ENCODE results near the gene SLC43A1.

Gene SLC43A1

GRCh38 chr11:57513452-57513795 lies 2.1 kb downstream of the SLC43A1 start:
- DNase-seq (ENCODE audit: low spot score) (no peak), ATAC-seq (ENCODE audit: low read depth) (no peak)
- no peak overlapping the region for H3K27ac ChIP-seq (ENCODE audit: poor library complexity, severe bottlenecking)
- peaks cover 13% of the 10 kb centered on the region for H3K27me3 ChIP-seq (ENCODE audit: insufficient read depth, poor library complexity, severe bottlenecking)
- H3K4me3 ChIP-seq (ENCODE audit: severe bottlenecking) = no peak overlapping the region
- TF ChIP-seq, protein P1, sequence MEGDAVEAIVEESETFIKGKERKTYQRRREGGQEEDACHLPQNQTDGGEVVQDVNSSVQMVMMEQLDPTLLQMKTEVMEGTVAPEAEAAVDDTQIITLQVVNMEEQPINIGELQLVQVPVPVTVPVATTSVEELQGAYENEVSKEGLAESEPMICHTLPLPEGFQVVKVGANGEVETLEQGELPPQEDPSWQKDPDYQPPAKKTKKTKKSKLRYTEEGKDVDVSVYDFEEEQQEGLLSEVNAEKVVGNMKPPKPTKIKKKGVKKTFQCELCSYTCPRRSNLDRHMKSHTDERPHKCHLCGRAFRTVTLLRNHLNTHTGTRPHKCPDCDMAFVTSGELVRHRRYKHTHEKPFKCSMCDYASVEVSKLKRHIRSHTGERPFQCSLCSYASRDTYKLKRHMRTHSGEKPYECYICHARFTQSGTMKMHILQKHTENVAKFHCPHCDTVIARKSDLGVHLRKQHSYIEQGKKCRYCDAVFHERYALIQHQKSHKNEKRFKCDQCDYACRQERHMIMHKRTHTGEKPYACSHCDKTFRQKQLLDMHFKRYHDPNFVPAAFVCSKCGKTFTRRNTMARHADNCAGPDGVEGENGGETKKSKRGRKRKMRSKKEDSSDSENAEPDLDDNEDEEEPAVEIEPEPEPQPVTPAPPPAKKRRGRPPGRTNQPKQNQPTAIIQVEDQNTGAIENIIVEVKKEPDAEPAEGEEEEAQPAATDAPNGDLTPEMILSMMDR (IDR thresholded peaks at IDR 0.05; ENCODE audit: poor library complexity, severe bottlenecking) = no peak
- no peaks in the 10 kb centered on the region for H3K4me1 ChIP-seq (ENCODE audit: insufficient read depth, poor library complexity, severe bottlenecking)
- no peaks in the 10 kb centered on the region for H3K9me3 ChIP-seq (ENCODE audit: severe bottlenecking)
- no peaks in the 10 kb centered on the region for H3K36me3 ChIP-seq (ENCODE audit: low read depth)

GRCh38 chr11:57512646-57513451 lies 2.7 kb downstream of the SLC43A1 start:
- Histone ChIP-seq H3K36me3 (ENCODE audit: low read depth) (no peaks in the 10 kb centered on the region), H3K27ac (ENCODE audit: poor library complexity, severe bottlenecking) (no peak overlapping the region), H3K9me3 (ENCODE audit: severe bottlenecking) (no peaks in the 10 kb centered on the region), H3K27me3 (ENCODE audit: insufficient read depth, poor library complexity, severe bottlenecking) (peaks cover 13% of the 10 kb centered on the region), H3K4me3 (ENCODE audit: severe bottlenecking) (no peak overlapping the region), H3K4me1 (ENCODE audit: insufficient read depth, poor library complexity, severe bottlenecking) (no peaks in the 10 kb centered on the region)
- DNase-seq (ENCODE audit: low spot score) (no peak), ATAC-seq (ENCODE audit: low read depth) (no peak)
- TF ChIP-seq, protein P1 (IDR thresholded peaks at IDR 0.05; ENCODE audit: poor library complexity, severe bottlenecking) = no peak

DNA sequence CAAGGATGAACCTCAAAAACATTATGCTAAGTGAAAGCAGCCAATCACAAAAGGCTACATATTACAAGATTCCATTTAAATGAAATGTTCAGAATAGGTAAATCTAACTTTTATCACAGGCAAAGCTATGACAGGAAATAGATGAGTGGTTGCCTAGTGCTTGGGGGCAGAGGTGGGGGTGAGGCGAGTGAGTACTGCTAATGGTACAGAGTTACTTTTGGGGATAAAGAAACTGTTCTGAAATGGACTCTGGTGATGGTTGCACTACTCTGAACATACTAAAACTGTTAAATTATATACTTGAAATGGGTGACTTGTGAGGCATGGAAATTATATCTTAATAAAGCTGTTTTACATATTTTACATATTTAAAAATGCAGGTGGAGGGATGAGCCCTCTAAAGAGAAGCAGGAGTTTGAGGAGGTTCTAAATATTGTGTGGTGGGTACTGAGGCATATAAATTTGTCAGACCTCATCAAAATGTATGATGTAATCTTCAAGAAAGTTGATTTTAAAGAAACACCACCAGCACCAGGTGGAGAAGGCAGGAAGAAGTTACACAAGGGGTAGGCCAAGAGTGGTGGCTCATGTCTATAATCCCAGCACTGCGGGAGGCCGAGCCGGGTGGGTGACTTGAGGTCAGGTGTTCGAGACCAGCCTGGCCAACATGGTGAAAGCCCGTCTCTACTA lies 3.6 kb downstream of the SLC43A1 start:
- Histone ChIP-seq H3K4me1 (ENCODE audit: insufficient read depth, poor library complexity, severe bottlenecking) (no peaks in the 10 kb centered on the region), H3K27me3 (ENCODE audit: insufficient read depth, poor library complexity, severe bottlenecking) (peaks cover 13% of the 10 kb centered on the region), H3K4me3 (ENCODE audit: severe bottlenecking) (no peak overlapping the region), H3K27ac (ENCODE audit: poor library complexity, severe bottlenecking) (no peak overlapping the region), H3K9me3 (ENCODE audit: severe bottlenecking) (no peaks in the 10 kb centered on the region), H3K36me3 (ENCODE audit: low read depth) (no peaks in the 10 kb centered on the region)
- DNase-seq (ENCODE audit: low spot score) = no peak
- TF ChIP-seq, protein P1 (IDR thresholded peaks at IDR 0.05; ENCODE audit: poor library complexity, severe bottlenecking) = no peak
- no peak for ATAC-seq (ENCODE audit: low read depth)

DNA sequence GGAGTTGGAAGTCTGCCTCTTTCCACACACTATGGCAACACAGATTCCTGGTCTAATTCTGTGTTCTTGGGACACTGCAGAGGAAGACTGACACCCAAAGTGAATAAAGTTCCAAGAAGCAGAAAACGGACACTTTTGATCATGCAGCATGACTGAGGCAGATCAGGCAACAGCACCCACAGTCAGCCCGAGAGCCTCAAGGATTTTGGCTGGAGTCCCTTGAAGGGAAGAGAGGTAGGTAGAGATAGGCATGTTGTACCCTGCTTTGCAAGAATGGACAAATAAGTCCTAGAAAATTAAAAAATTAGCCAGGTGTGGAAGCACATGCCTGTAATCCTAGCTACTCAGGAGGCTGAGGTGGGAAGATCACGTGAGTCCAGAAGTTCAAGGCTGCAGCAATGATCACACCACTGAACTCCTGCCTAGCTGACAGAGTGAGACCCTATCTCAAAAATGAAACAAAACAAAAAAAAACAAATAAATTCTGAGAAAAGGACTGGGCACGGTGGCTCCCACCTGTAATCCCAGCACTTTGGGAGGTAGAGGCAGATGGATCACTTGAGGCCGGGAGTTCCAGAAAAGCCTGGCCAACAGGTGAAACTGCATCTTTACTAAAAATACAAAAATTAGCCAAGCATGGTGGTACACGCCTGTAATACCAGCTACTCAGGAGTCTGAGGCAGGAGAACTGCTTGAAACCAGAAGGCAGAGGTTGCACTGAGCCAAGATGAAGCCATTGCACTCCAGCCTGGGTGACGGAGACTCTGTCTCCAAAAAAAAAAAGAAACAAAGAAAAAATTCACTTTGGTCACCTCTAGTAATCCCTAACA lies 6.9 kb downstream of the SLC43A1 start:
- no peak overlapping the region for H3K27ac ChIP-seq (ENCODE audit: poor library complexity, severe bottlenecking)
- H3K36me3 ChIP-seq (ENCODE audit: low read depth) = no peaks in the 10 kb centered on the region
- H3K27me3 ChIP-seq (ENCODE audit: insufficient read depth, poor library complexity, severe bottlenecking) = no peaks in the 10 kb centered on the region
- no peaks in the 10 kb centered on the region for H3K9me3 ChIP-seq (ENCODE audit: severe bottlenecking)
- no peak for DNase-seq (ENCODE audit: low spot score)
- ATAC-seq (ENCODE audit: low read depth) = no peak
- H3K4me3 ChIP-seq (ENCODE audit: severe bottlenecking) = no peak overlapping the region
- TF ChIP-seq, protein P1 (IDR thresholded peaks at IDR 0.05; ENCODE audit: poor library complexity, severe bottlenecking) = no peak
- H3K4me1 ChIP-seq (ENCODE audit: insufficient read depth, poor library complexity, severe bottlenecking) = no peaks in the 10 kb centered on the region
